Esophagus muscularis mucosa (tissue), 3 donors: ENCODE data around the gene GLP2R.

Source experiments
- CTCF ChIP-seq, 3 experiments: fragments of 200-600 bp in 2 of 3; fragments of 450-650 bp in 1 of 3; sonication (generic) in 2 of 3; IDR thresholded peaks; one replicate each; pipeline ENCODE4 v1.5.1; 2017 to 2019; ENCODE audit warnings: antibody characterized with exemption in 3 of 3, mild to moderate bottlenecking in 2 of 3, moderate library complexity in 1 of 3
- POLR2A ChIP-seq: fragments of 450-650 bp; IDR thresholded peaks from one replicate; pipeline ENCODE4 v1.6.1; 2017; ENCODE audit warnings: antibody characterized with exemption, moderate library complexity, mild to moderate bottlenecking, low read depth

- TF ChIP-seq CTCF (IDR thresholded peaks at IDR 0.05) (no peak), POLR2A (no peak)
These were observed 19.0 kb upstream of the GLP2R start for GRCh38 chr17:9806699-9807098.
